DMS153 (cell line): Measurements from ENCODE around the gene TICAM2.
"Not testable (repeated sequence)": the region's sequence is repeated elsewhere in the genome, so short reads cannot be mapped to it uniquely, and the experiment has no call there.

Source experiments
- DNase-seq: peaks from one replicate; lab custom pipeline; 2025; lab: John Stamatoyannopoulos, UW

Gene TICAM2

DNA sequence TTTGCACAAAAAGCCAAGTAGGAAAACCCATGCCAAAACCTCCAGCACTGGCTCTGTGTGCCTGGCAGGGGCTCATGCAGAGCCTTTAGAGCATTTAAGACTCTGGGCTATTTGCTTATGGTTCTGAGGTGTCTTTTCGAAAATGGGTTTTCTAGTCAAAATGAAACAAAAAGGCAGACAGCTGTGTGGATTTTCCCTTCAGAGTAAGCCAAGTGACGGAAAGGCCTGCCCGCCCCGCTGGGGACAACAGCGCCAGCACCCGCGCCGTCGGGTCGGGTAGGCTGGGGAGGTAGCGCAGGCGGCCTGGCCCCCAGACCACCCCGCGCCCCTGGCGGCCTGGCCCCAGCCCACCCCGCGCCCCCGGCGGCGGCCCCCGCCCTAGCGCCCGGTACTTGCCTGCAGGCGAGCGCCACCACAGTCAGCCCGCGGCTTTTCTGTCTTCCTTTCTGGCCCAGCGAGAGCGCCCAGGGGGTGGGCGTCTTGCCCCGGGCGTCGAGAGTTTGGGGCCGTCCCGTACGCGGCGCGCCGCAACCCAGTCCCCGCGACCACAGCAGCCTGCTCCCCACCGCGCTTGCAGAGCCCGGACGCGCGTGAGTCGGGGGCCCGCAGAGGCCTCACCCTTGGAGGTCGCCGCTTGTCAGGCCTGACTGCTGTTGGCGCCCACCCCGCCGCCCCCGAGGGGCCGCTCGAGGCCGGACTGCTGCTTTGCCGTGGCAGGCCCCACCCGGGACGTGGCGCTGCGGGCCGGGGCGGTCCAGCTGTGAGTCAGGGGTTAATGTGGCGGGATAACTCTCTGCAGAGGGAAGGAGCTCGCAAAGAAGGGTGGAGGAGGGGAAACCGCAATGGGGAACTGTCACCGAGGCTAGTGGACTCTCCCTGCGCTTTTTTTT lies at the start of gene TICAM2:
Gene TICAM2 (minus strand): TSS at position 779 of the 890 bp plus-strand sequence. CDS start 21,223 bp downstream, outside the sequence.
- DNase-seq: no peak

GRCh38 chr5:115649541-115649940 lies 47.3 kb upstream of the TICAM2 start:
- DNase-seq: no peak

GRCh38 chr5:115648056-115648455 lies 45.8 kb upstream of the TICAM2 start:
- no peak for DNase-seq

GRCh38 chr5:115645386-115645785 lies 43.1 kb upstream of the TICAM2 start:
- not testable (repeated sequence) for DNase-seq

DNA sequence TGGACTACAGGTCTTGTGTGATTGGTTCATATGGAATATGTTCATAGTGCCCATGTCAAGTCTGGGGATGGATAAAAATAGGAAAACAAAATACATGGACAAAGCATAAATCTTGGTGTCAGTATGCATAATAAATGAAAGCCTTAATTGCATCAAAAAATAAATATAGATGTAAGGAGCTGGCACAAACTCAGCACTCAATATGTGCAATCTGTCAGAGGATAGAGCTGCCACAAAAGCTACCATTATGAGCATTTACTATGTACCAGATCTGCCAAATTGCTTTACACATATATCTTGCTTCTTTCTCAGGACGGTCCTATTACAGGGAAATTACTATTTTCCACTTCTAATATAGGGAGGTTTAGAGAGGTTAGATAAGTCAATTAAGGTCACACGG lies 41.8 kb upstream of the TICAM2 start:
- DNase-seq: no peak

- no peak for DNase-seq
Measured at GRCh38 chr5:115641948-115642347, 39.7 kb upstream of the TICAM2 start.

DNA sequence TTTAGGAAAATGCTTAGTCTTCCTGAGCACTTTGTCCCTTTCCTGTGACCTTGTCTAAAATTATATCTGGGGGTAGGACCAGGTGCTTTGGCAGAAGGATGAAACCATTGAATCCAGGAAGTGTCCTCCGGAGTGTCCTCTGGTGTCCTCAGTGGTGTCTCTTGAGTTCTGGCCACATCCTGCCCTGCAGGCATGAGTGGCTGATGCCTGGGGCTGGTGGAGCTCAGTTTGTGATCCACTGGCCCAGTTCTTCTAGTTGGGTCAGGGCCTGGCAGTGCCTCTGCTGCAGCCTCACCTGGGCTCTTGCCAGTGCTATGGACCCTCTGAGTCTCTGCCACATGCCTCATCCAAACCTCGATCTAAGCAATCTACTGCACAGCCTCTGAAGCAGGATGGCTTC lies 38.0 kb upstream of the TICAM2 start:
- DNase-seq: no peak

DNA sequence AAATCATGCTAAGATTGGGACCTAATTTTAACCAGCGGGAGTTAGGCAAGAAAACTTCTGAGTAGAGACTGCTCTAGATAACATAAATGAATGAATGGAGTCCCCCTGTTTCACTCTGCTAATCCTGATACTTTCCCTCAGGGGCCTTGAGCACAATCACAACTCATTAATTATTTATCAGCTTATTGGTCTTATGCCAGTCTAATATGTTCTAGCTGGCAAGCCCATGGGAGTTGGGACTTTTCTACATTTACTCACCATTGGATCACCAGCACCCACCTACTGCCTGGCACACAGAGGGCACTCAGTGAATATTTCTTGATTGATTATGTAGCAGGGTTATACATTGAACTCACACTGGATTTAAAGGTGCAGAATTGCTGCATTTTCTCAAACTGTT lies 37.1 kb upstream of the TICAM2 start:
- no peak for DNase-seq

DNA sequence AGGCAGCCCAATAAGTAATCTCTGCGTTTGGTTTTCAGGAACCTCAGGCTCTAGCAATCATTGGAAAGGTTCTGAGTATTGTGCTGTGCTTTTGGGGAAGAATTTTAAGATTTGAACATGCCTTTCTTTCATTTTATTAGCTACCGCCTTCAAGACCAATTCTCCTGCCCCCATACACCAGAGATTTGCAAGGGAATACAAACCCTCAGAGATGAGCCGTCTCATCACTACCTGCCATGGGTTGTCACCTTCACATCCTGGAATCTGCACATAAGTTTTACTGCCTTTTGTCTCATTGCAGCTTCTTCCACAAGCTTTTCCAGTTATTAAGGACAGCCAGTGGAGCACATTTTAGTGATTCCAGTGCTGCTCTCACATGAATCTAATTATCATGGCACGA lies 35.2 kb upstream of the TICAM2 start:
- DNase-seq: no peak

- no peak for DNase-seq
Measured at GRCh38 chr5:115636008-115636407, 33.7 kb upstream of the TICAM2 start.

GRCh38 chr5:115634343-115635132 lies 32.3 kb upstream of the TICAM2 start:
- DNase-seq: peak; percentile 9

- DNase-seq: no peak
Measured at GRCh38 chr5:115629903-115630302, 27.6 kb upstream of the TICAM2 start.

GRCh38 chr5:115627295-115627865 lies 25.1 kb upstream of the TICAM2 start:
- DNase-seq: no peak

DNA sequence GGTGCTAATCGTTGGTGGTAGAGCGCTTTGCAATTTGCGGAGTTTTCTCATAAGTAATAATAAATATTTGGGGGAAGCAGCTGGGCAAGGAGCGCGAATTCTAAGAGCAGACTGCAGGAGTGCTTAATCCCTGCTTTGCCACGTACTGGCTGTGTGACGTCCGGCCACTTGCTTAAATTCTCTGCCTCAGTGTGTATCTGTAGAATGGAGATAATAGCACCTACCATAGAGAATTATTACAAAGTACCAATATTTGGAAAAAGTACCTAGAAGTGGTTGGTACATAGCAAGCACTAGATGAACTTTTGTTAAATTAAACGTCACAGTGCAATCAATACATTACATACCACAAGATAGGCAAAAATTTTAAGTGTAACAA lies 24.2 kb upstream of the TICAM2 start:
- DNase-seq: no peak

- peak; percentile 81 for DNase-seq
Measured at GRCh38 chr5:115625579-115626444, 23.5 kb upstream of the TICAM2 start, which contains the start of gene TMED7. Gene TMED7, minus strand, starts transcription at chr5:115626036. Its CDS starts 244 bp downstream, at chr5:115625792.

- DNase-seq: no peak
Measured at GRCh38 chr5:115624994-115625393, 22.7 kb upstream of the TICAM2 start.

- no peak for DNase-seq
Measured at GRCh38 chr5:115623658-115624057, 21.4 kb upstream of the TICAM2 start.

DNA sequence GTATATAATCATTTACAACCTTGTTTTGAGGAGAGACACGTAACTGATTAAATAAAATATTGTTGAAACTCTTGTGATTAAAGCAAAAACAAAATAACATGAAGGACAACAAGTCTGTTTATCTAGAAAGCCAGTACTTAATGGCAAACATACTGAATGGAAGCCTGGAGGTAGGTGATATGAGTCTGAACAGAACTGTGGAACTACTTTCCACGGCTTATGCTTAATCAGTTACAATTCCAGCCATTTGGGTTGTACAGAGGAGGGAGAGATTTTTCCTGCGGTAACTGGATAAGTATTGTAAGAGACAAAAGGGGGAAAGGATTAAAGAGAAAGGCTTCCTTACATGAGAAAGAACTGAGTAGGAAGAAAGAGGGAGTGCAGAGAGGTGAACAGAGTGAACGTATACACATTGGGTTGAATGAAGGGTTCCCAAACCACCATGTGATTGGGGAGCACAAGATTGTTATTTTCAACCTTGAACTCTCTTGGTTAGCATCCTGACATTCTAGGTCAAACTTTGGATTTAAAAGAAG lies 19.2 kb upstream of the TICAM2 start:
- DNase-seq: no peak

DNA sequence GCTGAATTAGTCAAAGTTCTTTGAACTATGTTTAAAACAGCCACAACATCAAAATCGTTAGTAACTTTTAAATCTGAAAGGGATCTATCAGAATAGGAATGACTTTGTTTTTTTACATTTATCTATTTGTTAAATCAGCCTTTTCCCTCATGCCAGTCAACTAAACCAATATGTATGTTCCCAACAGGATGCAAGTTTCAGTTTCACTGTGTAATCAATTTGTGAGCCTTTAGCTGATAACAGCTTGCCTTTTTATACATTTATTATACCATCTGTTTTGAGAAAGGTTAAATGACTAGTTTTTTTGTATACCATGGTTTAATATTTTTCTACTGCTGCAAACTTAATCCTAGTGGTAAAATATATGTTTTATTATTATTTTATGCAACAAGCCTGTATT lies 14.6 kb upstream of the TICAM2 start:
- DNase-seq: no peak

GRCh38 chr5:115616472-115616871 lies 14.2 kb upstream of the TICAM2 start:
- no peak for DNase-seq

GRCh38 chr5:115611873-115612272 lies 9.6 kb upstream of the TICAM2 start:
- DNase-seq: no peak
